GM08714 (cell line): ENCODE data around the gene ECSIT.
"Not testable (repeated sequence)": the region's sequence is repeated elsewhere in the genome, so short reads cannot be mapped to it uniquely, and the experiment has no call there.

Experiments
- H3K4me3 ChIP-seq: fragments of 200-500 bp; sonication (Bioruptor generic); 2 replicates; pipeline ENCODE4 v1.5.1; 2014; ENCODE audit warnings: mild to moderate bottlenecking, low read length, inconsistent platforms
- ZNF274 ChIP-seq: IDR thresholded peaks from 2 replicates; pipeline ENCODE4 v1.6.1; 2012; ENCODE audit warnings: mild to moderate bottlenecking, low read depth, low read length

ECSIT gene

DNA sequence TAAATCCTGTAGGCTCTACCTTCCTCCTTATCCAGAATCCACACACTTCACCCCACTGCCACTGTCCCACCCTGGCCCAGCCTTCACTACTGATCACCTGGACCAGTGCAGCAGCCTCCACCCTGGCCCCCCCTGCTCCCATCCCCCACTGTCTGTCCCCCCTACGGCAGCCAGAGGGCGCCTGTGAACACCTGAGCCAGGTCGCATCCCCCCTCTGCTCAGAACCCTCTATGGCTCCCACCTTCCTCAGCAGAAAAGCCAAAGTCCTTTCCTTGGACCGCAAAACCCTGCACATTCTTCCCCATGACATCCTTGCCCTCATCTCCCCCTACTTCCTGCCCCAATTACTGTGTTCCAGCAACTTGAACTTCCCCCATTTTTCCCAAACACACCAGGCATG, 68.7 kb downstream of the ECSIT start:
- H3K4me3 ChIP-seq = no peak overlapping the region
- no peak for TF ChIP-seq ZNF274

GRCh38 chr19:11458912-11459311, 70.0 kb downstream of the ECSIT start:
- not testable (repeated sequence) for H3K4me3 ChIP-seq

DNA sequence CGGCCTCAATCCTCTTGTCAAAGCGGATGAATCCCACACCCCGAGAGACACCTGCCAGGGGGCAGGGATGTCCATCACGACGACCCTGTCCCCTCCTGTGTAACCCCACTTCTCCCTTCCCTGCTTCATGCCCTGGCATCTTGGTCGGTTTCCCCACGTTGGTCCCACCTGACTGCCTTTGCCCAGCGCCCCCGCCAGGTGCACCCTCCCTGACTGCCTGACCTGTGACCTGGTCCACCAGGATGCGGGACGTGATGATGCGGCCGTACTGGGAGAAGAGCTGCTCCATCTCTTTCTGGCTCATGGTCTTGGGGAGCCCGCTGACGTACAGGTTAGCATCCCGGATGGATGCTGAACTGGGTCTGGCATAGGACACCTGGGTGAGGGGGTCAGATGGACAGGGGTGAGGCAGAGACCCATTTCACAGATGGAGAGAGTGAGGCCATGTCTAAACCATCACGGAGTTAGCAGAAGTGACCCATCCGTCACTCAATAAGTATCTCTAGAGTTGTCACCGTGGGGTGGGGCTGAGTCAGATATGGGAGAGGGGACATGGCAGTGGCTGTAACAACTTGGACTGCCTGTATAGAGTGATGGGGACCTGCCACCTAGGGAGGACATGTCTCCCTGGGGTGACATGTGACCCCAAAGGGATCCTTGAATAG, 70.6 kb downstream of the ECSIT start:
- no peak overlapping the region for H3K4me3 ChIP-seq
- TF ChIP-seq ZNF274 = no peak

DNA sequence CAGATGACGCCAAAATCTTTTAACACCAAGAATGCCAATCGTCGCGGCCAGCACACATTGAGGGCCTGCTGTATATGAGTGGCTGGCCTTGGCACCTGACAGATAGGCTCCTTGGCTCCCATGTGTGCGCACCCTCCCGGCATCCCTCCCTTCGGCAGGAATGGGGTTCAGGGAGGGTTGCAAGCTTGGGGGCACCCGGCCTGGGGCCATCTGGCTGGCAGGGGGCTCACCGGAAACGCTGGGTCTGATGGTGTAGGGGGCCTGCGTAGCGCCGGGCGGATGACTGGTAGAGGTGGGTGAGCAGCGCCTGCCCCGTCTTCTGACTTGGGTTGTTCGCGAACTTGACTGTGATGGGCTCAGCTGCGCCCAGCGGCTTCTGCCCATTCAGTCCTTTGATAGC, 71.1 kb downstream of the ECSIT start:
- no peak for TF ChIP-seq ZNF274
- no peak overlapping the region for H3K4me3 ChIP-seq

- no peak for TF ChIP-seq ZNF274
- H3K4me3 ChIP-seq = no peak overlapping the region
Measured at GRCh38 chr19:11457115-11457514, 71.8 kb downstream of the ECSIT start.

- TF ChIP-seq ZNF274 = no peak
Measured at GRCh38 chr19:11456659-11457058, 72.3 kb downstream of the ECSIT start.

More at GRCh38 chr19:11456659-11457058, 72.3 kb downstream of the ECSIT start:
- H3K4me3 ChIP-seq = no peak overlapping the region
